ENCODE results near the gene ARHGEF10L.

ARHGEF10L gene

DNA sequence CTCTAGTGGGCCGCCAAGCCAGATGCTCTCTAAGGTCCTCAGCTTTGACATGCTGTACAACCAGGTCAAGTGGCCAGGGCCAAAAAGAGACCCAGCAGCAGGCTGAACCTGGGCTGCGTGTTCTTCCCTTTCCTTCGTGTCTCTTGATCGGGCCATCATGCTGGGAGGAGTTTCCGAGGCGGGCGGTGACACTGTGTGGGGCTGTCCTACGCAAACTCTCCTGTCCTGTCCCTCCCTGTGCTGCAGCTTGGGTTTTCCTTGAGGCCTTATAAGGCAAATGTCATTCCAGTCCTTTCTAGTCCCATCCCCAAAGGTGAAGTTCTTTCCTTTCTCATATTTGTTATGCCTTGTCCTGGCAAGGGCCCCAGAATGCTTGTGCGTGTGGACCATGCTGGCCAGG lies 56.7 kb downstream of the ARHGEF10L start:
- DNase-seq = peak; percentile 36

DNA sequence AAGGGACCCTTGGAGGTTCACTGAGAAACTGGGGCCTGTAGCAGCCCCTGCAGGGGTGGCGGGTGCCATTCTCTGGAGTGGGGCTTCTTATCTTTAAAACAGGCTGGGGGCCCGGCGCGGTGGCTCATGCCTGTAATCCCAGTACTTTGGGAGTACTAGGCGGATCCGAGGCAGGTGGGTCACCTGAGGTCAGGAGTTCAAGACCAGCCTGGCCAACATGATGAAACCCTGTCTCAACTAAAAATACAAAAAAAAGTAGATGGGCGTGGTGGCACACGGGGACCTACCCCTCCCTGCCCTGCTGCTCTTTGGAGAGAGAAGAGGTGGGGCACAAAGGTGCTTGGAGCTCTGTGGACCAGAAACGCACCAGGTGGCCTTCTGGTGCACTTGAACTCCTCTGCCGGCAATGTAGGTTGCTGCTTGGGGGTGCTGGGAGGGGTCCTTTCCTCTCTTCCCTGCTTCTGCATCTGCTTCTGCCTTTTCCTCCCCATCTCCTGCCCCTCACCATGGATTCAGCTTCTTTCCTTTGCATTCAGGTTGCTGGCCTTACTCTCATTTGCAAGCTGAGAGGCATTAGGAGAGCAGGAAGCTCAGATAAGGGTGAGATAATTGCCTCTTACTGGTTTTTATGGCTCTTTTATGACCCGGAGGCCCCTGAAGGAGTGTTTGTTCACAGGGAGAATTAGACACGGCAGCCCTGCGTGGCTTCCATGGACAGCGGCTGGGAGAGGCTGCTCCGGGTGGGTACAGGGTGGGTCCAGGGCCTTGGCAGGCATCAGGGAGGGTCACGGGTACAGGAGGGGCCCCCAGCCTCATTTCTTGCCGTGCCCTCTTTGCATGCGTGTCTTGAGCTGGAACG lies 57.4 kb downstream of the ARHGEF10L start:
- DNase-seq = peak; percentile 93

DNA sequence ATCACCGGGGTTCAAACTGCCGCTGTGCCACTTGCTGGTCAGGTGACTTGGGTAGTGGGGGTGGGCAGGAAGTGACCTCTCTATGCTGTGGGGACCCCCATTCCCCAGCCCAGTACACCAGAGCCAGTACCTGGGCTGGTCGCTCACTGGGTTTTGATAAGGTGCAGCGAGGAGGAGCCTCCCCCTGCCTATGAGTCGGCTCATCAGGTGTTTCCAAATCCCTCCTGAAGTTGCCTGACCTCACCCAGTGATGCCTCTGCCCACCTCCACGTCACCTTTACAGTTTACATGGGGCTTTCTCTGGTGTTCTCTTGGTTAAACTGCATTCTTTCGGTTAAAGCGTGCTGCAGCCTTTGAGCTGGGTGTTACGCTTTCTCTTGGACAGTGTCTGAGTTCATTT lies 58.2 kb downstream of the ARHGEF10L start:
- peak; percentile 42 for DNase-seq

DNA sequence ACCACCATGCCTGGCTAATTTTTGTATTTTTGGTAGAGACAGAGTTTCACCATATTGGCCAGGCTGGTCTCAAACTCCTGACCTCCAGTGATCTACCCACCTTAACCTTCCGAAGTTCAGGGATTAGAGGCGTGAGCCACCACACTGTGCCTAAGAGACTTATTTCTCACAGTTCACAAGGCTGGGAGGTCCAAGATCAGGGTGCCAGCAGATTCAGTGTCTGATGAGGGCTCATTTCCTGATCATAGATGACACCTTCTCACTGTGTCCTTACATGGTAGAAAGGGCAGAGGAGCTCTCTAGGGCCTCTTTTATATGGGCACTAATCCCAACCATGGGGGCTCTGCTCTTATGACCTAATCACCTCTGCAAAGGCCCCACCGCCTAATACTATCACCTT lies 58.8 kb downstream of the ARHGEF10L start:
- DNase-seq = no peak

DNA sequence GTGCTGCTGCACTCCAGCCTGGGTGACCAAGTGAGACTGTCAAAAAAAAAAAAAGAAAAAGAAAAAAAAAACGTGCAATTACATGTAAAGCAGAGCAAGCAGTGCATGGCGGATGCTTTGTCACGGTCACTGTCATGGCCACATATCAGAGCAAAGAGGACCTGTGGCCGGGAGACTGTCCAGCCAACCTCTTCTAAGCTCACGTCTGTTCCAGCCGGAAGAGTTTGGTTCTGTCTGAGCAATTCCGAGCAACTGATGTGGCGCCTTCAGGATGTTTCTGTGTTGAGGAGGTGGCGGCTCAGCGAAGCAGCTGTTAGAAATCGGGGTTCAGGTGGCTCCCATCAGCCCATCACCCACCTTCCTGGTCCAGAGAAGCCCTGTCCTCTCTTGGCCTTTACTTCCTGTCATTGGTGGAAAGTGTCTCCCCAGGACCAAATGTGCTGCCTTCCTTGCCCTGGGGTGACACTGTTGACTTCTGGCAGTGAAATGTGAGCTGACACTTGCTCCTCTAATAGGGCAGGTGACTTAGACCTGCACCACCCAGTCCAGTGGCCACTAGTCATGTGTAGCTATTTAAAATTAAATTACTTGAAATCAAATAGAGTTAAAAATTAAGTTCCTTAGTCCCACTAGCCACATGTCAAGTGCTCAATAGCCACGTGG lies 59.9 kb downstream of the ARHGEF10L start:
- DNase-seq = no peak

DNA sequence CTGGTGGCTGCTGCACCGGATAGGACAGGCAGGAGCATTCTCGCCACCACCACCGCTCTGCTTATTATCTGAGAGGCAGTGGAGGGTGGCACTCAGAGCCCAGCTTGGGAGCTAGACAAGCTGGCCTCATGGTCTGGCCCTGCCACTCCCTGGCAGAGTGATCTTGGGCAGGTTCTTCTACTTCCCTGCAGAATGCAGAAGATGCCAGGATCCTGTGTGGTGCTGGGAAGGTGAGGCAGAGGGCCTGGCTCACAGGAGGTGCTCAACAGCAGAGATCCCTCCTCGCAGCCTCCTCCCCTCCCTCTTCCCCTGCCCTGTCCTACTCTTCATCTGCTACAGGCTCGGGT lies 60.4 kb downstream of the ARHGEF10L start:
- DNase-seq = no peak

DNA sequence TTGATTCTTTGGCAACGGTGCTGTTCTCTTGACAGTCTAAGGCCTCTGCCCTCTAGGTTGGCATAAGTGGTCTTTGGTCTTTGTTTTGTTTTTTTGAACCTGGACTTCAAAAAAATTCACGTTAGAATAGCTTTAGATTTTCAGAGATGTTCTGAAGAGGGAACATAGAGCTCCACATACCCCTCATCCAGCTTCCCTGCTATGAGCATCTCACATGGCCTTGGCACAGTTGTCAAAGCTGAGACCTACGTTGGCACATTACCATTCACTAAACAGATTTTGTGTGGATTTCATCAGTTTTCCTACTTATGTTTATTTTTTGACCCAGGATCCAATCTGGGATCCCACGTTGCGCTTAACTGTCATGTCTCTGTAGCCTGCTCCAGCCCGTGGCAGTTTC lies 60.8 kb downstream of the ARHGEF10L start:
- no peak for DNase-seq

DNA sequence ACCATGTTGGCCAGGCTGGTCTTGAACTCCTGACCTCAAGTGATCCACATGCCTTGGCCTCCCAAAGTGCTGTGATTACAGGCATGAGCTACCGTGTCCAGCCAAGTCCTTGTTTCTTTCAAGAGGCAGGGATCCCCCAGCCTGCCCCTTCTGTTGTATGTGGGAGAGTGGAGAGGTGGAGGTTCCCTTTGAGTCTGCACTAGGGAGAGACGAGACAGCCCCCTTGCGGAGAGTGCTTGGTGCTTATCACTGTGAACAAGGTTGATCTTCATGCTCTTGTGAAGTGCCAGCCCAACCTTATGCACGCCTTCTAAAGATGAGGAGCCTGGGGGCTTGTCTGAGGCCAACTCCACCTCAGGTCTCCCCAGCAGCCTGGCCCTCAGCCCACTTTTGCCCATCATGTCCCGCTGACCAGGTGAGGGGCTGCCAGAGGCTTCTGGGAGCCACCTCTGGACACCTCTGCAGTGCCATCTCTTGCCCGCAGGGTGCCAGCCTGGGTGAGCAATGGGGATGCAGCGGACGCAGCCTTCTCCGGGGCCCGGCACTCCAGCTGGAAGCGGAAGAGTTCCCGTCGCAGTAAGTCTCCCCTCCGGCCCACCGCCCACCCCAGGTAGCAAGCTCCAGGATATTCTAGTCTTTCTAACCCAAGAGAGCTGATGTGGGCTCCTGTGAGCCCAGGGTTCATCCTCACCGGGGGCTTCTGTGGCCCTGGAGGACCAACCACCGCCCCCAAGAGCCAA lies 62.3 kb downstream of the ARHGEF10L start:
- DNase-seq = no peak

DNA sequence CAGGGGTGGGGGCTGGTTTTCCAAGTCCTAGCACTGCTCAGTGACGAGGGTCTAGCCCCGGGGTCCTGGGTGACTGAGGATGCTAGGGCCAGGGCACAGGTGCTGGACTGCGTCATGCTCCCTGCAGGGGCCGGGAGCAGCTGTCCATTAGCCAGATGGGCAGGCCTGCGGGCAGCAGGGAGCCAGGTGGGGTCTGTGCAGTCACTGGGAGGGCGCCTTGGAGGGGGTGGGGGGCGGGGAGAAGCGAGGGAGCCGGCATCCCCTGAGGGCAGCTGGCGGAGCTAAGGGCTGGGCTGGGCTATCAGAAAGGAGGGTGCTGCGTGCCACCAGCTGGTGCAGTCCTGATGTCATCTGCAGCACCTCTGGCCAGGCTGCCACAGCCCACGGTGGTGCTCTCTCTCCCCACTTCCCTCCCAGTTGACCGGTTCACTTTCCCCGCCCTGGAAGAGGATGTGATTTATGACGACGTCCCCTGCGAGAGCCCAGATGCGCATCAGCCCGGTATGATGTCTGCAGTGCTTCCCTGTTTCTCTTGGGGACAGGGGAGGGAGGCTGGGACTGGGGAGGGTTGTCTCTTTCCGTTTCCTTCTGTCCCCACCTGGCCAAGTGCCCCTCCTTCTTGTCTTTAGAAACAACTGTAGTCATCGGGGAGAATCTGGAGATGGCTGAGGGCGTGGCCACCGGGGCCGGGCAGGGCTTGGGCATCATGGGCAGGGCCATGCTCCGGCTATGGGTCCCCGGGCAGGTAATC lies 63.8 kb downstream of the ARHGEF10L start:
- DNase-seq = peak; percentile 82

DNA sequence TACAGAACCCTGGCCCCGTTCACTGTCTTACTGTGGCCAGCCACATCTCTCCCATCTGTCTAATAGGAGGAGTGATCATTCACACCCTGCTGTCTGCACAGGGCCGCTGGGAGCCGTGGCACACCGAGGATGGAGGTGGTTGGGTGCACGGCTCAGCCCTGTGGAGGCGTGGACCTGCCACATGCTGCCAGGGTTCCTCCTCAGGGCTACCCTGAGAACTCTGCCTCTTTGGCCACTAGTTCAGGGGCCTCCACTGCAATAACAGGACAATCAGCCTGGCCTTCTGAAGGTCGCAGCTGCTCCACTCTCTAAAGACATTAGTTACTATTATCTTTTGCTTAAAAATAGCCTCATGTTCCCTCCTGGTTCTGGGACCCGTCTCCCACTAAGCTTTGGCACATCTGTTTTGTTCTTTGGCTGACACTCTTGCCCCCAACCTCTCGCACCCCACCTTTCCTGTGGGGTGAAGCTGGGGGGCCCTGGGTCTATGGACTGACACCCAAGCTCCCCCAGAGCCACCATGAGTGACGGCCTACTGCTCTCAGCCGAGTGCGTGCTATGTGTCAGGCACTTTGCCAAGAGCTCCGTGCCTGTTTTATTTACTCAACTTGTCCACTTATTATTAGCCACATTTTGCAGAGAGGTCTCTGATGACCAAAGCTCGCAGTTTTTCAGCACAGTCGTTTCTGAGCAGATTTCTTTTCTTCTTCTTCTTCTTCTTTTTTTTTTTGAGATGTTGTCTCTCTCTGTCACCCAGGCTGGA lies 66.3 kb downstream of the ARHGEF10L start:
- no peak for DNase-seq

DNA sequence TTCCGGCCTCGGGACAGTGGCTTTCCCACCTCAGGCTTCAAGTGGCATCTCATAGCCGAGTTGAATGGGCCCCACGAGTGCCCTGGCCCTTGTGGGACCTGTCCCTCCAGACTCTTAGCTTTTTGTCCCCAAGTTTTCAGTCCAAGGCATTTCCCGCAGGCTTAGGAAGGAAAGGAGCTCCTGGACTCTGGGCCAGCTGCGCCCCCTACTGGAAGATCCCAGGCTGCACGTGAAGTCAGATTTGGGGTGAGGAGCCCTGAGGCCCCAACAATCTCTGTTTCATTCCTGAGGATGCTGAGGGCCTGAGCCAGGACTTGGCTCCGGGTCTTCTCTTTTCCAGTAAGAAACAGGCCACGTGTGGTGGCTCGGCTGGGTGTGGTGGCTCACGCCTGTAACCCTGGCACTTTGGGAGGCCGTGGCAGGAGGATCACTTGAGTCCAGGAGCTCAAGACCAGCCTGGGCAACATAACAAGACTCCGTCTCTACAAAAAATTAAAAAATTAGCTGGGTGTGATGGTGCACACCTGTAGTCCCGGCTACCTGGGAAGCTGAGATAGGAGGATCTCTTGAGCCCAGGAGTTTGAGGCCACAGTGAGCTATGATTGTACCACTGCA lies 67.4 kb downstream of the ARHGEF10L start:
- peak; percentile 35 for DNase-seq

DNA sequence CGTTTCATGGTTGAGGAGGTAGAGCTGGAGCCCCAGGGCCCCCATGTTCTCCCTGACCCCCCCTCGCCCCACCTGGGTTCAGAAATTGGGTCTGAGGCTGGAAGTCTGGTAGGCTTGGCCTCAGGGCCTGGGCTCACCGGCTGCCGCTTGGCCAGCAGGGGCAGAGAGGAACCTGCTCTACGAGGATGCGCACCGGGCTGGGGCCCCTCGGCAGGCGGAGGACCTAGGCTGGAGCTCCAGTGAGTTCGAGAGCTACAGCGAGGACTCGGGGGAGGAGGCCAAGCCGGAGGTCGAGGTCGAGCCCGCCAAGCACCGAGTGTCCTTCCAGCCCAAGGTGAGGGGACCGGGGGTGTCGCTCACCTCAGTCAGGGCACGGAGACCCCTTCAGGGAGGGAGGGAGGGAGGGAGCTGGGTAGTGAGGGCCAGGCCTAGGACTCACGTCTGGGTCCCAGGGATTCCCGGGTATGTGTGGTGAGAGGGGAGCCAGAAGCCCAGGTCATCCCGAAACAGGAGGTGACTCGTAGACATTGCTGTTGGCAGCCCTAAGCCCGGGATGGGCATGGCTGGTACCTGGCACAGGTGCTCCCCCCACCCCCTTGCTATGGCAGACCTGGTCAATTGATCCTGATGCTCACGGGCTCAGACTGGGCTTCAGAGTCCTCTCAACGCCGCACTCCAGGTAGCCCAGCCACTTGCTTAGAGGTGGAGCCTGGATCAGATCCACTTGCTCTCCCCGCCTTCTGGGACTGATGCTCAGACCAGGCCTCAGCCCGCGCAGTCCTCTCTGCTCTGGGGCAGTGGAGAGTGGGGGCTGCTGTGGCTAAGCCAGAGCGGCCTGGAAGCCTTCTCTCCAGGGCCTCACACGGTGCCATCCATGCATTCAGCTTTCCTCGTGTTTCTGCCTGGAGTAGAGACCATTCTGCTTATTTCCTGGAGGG lies 68.4 kb downstream of the ARHGEF10L start:
- DNase-seq = no peak

DNA sequence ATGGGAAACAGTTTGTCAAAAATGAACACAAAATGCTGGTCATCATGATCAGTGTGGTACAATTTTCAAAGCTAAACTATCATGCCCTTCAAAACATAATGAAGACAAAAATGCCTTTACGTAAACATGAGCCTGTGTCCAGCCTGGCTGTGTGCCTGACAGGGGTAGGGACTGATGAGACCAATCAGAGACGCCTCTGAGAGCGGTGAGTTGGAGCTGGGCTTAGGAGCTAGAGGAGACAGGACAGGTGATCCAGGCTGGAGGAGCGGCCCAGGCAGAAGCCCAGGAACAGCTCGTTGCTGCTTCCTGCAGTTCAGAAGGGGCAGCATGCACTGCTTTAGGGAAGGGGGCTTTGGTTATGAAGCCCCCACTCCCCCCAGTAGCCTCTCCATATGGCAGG lies 70.0 kb downstream of the ARHGEF10L start:
- DNase-seq = no peak

DNA sequence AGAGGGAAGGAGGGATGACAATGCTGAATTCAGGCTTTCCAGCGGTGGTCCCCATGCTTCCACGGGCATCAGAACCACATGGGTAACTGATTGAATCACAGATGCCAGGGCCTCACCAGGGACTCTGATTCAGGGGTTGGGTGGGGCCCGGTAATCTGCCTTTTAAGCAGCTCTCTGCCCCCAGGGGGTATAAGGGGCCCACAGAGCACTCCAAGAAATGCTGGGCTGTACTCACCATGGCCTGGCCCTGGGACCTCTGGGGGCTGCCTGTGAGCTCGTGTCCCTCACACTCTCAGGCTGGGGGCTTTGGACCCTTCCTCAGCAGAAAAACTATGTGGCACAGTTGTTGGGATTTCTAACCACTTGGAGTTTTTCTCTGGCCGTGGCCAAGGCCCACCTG lies 70.6 kb downstream of the ARHGEF10L start:
- DNase-seq = no peak

DNA sequence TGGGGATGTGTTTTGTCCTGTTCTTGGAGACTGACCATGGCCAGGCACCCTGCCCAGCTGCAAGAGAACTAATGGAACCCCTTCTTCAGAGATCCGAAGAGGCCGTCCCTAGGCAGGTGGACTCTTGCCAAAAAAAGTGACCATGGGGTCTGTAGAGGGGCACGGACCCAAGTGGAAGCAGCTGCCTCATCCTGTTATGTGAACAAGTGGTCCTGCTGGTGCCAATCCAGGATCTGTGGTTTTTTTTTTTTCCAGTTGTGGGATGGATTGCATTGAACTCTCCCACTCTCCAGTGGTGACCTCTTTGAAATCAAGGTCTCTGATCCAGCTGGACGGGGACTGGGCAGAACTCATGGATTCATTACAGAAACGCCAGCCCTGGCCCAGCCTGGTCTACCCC lies 71.2 kb downstream of the ARHGEF10L start:
- DNase-seq = no peak

DNA sequence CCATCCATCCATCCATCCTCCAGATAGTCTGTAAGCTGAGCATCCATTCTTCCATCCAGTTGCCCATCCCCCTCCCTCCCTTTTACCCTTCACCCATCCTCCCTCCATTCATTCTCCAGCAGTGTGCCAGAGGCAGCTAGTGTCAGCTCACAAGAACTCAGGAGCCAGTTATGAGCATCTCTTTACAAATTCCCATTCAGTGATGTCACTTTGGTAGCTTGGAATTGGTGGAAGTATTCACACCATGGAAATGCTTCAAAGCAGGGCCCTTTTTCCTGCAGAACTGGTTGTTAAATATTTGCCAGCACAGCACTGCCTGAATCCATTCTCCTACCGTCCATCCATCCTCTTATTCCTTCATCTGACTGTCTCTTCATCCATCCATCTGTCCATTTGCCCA lies 72.5 kb downstream of the ARHGEF10L start:
- DNase-seq = no peak

DNA sequence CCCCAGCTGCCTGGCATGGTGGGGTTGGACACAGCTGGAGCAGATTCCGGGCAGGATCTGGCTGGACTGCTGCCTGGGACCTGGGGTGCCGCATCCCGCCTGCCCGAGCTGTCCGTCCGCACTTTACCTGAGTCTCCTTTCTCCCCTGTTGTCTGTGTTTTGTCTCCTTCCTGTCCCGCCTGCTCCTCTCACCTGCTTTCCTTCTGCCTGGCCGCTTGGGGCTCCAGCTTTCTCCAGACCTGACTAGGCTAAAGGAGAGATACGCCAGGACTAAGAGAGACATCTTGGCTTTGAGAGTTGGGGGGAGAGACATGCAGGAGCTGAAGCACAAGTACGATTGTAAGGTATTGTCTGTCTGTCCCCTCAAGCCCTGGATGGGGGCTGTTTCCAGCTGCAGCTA lies 73.3 kb downstream of the ARHGEF10L start:
- DNase-seq = no peak

DNA sequence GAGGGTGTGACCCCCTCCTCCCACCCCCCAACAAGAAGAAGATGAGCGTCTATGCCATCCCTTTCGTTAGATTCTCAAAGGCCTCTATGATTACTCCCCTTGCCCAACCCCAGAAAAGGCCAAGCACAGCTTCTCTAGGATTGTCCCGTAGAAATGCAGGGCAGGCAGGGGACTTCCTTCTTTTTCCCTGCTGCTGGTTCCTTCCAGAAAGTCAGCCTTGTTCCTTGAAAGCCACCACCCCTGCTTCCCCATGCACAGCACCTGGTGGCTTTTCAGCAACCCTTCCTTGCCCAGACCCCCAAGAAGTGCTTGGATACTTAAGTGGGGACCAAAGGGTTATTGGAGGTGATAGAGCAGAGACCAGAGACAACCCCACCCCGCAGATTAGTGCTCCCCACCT lies 75.1 kb downstream of the ARHGEF10L start:
- DNase-seq = no peak

DNA sequence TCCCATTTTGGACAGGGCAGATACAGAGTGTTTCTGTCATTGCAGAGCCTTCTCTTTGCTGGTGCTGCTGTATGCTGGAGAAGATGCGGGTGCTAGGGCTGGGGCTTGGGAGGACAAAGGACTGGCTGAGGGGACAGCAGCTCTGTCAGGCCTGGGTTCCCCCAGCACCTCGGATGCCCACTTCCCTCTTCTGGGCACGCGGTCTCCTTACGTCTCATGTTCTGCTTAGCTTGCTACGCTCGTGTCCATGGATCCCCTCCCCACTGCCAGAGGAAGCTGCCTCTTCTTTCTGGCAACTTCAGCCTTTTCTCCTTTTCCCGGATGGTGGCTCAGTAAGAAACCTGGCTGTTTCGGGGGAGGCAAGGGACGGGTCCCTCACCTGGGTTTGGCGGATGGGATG lies 75.7 kb downstream of the ARHGEF10L start:
- DNase-seq = no peak

DNA sequence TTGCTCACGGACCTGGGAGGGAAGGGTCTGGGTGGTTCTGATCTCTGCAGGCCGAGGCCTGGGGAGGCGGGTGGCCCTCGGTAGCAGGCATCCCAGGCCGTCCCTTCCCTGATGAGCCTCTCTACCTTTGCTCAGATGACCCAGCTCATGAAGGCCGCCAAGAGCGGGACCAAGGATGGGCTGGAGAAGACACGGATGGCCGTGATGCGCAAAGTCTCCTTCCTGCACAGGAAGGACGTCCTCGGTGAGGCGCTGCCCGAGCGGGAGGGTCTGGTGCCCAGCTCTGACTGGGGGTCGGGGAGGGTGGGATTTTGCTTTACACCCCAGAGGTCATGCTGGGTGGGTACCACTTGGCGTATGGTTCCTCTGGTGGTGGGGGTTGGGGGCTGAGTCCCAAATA lies 76.5 kb downstream of the ARHGEF10L start:
- DNase-seq = no peak
